Measurements from ENCODE around the gene ANKHD1.
A peak's percentile ranks its signal among the peaks of the same experiment; 100 is the strongest.

Gene ANKHD1

GRCh38 chr5:140547508-140548299, 146.1 kb downstream of the ANKHD1 start, which contains the start of gene EIF4EBP3:
EIF4EBP3 (plus strand) TSS chr5:140547662; CDS start chr5:140547738, 76 bp downstream.
- peak; percentile 82 for DNase-seq

- DNase-seq, result no peak
Observed at GRCh38 chr5:140548300-140548688, 146.7 kb downstream of the ANKHD1 start.

DNA sequence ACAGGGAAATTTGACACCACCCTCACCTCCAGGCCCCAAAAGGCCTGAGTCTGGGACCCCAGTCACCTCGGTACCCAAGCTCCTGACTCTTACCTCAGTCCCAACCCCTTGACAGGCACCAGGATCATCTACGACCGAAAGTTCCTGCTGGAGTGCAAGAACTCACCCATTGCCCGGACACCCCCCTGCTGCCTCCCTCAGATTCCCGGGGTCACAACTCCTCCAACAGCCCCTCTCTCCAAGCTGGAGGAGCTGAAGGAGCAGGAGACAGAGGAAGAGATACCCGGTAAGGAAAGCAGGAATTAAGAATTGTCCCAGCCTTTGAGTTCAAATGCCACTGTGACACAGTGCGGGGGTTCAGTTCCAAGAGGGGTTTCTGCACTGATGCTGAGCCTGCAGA, 147.2 kb downstream of the ANKHD1 start:
- no peak for DNase-seq

GRCh38 chr5:140549237-140550144, 147.9 kb downstream of the ANKHD1 start:
- DNase-seq, result no peak

GRCh38 chr5:140550147-140551079, 148.8 kb downstream of the ANKHD1 start:
- no peak for DNase-seq

DNA sequence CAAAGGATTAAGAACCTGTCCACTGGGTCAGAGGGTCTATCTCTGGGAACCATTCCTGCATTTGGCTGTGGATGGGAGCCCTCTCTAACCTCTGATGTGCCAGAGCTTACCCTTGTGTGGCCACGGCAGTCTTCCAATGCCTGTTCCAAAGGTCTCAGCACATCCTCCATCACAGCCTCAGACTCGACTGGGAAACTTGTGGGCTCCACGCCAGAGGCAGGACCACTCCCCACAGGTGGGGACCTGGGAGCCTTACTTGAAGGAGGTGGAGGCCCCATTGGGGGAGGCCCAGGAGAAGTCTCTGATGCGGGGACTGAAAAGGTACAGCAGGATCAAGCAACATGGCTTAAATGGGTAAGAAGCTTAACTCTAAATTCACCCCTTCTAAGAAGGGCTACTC, 150.2 kb downstream of the ANKHD1 start:
- DNase-seq, result no peak

DNA sequence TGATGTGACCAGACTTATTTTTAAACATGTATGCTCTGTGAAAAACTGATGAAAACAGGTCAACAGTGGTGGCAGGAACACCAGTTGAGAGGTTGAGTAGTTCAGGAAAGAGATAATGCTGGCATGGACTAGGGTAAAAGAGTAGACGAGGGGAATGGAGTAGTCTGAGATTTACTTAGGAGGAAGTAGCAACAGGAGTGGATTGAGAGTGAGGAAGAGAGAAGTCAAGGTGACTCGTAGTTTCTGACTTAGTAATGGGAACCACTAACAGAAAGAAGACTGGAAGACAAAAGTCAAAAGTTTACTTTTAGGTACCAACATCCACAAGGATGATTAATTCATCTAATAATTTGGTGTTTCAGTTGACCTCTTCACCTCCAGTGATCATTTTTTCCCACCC, 152.0 kb downstream of the ANKHD1 start:
- DNase-seq, result no peak

- no peak for DNase-seq
Observed at GRCh38 chr5:140554454-140554853, 152.8 kb downstream of the ANKHD1 start.

DNA sequence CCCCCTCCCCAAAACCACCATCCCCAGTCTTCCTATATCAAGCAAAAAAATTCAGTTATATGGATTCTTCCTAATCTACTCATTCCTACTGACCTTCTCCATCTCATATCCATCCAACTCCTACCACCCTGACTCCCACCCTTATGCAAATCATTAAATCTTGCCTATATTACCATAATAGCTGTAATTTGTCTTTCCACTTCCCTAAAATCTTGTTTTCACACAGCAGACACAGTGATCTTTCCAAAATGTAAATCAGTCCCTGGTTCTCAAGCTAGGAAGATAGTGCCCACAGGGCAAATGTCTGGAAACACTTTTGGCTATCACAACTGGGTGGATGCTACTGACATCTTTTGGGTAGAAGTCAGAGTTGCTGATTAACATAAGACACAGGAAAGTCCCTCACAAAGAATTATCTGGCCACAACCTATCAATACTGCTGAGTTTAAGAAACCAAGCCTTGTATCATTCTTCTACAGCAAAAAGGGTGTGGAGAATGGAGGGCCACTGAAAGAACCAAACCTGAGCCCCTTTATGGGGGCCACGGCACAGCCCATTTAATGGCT, 154.2 kb downstream of the ANKHD1 start:
- no peak for DNase-seq

- peak; percentile 3 for DNase-seq
Observed at GRCh38 chr5:140556438-140556837, 154.8 kb downstream of the ANKHD1 start.

DNA sequence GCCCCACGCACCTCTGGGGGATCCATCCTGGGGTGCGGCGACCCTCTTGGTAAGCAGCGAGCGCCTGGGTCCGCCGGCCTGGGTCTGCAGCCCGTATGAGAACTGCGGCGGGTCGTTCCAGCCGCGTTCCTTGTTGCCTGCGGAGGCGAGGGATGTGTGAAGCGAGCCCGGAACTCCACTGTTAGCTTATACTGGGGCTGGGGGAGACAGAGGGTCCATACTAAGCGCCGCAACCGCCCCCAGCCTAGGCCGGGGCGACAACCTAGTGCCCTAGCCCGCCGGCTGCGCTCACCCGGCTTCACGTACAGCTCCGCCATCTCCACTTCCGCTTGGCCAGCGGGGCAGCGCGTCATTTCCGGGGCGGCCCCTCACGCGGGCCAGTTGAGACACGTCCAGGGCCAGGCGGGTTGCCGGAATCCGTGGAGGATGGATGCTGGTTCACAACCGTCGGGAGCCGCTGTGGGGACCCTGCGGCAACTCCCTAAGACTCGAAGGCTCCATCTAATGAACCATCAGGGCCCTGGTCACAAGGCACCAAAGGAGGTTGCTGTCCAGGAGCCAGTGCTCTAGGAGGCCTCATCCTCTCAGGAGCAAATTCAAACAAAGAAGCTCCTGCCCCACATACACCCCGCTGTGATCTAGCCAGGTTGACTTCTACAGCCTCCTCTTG, 155.6 kb downstream of the ANKHD1 start, which contains the start of gene SRA1:
Gene SRA1, minus strand, starts transcription at position 338 of the 670 bp plus-strand sequence. Its CDS starts 21 bp downstream, at position 317.
- peak; percentile 79 for DNase-seq

- no peak for DNase-seq
Observed at GRCh38 chr5:140557965-140558364, 156.3 kb downstream of the ANKHD1 start.

GRCh38 chr5:140558542-140558941, 156.9 kb downstream of the ANKHD1 start:
- DNase-seq, result no peak

- DNase-seq, result no peak
Observed at GRCh38 chr5:140560227-140560626, 158.6 kb downstream of the ANKHD1 start.

DNA sequence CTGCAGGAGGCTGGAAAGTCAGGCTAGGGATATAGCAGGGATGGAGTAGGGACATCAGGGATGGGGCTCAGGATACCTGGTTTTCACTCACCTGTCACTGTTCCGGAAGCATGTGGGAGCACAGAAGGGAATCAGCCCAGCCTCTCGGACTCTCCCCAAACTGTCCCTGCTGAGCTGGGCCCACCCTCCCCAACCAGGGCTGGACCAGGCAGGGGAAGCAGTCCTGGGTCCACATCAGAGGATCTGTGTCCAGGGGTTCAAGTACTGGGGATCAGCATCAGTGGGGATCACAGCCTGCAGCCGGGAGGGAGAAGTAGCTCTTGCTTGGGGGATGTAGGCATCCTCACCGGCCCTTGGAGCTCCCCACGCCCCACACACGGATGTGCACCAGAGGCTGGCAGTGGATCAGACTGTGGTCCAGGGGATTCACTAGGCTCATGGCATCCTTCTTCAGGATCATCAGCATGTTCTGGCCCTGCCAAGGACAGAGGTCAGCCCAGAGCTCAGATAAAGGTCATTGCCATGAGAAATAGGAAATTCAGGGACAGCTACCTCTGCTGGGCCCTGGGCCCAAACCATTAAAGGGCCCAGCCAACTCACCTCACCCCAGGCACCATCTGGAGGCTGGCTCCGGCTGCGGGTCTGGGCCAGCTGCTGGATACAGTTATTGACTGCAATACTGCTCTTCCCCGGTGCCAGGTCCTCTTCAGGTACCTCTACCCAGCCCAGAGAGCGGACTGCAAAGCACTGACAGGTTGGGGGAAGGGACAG, 160.3 kb downstream of the ANKHD1 start:
- no peak for DNase-seq

DNA sequence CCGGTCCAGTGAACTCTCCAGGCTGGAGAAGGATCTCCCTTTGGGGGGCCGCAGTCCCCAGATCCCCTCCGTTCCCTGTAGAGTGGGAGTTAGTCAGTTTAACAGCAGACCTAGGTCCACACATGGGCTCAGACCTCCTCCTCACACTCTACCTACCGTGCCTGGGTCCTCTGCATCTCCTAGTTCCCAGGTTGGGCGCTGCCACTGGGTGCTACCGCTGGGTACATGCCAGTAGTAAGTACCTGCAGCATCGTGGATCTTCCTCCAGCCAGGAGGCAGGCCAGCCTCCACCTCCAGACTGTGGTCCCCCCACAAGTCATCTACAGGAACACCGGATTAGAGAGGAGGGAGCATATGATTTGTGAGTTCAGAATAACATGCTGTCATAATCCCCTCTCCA, 162.0 kb downstream of the ANKHD1 start:
- DNase-seq, result no peak

DNA sequence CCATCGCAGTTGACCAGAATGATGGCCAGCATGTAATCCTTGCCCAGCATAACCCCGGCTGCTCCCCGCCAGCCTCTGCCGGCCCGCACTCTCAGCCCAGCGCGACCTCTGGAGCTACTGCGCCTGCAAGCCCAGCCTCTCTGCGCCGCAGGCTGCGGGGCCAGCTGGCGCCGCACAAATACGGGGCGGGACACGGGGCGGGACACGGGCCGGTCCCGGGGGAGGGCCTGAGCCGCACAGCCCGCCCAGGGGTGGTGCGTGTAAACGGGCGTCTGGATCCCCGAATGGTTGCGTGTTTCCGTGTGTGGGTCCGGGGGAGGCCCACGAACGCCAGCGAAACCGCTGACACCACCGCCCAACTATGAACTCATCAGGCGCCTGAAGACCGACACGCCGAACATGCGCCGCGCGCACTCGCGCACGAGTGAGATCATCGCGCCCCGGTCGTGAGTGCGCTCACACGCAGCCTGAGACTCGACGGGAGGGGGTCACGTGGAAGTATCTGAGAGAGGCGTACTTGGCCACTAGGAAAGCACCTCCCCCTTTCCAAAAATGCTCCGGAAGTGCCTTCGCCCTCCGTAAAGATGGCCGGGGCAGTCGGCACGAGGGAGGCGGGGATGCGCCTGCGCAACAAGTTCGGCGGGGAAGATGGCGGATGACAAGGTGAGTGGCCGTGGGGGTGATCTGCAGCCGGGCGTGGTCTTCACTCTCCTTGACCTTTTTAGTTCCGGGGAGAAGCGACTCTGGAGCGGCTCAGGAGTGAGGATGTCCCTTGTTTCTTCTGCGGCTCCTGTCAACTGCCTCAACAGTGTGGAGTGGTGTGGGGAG, 162.8 kb downstream of the ANKHD1 start, which contains the start of the genes APBB3 and SLC35A4:
Gene APBB3, minus strand, starts transcription at position 403 of the 828 bp plus-strand sequence. Its CDS starts 353 bp downstream, at position 50.
Gene SLC35A4, plus strand, starts transcription at position 633 of the 828 bp plus-strand sequence. CDS start 2,342 bp downstream, outside the sequence.
- peak; percentile 91 for DNase-seq

- no peak for DNase-seq
Observed at GRCh38 chr5:140565024-140565779, 163.6 kb downstream of the ANKHD1 start.

GRCh38 chr5:140565780-140566095, 164.1 kb downstream of the ANKHD1 start:
- DNase-seq, result no peak
